Measurements from ENCODE around the gene PCNX3.

DNA sequence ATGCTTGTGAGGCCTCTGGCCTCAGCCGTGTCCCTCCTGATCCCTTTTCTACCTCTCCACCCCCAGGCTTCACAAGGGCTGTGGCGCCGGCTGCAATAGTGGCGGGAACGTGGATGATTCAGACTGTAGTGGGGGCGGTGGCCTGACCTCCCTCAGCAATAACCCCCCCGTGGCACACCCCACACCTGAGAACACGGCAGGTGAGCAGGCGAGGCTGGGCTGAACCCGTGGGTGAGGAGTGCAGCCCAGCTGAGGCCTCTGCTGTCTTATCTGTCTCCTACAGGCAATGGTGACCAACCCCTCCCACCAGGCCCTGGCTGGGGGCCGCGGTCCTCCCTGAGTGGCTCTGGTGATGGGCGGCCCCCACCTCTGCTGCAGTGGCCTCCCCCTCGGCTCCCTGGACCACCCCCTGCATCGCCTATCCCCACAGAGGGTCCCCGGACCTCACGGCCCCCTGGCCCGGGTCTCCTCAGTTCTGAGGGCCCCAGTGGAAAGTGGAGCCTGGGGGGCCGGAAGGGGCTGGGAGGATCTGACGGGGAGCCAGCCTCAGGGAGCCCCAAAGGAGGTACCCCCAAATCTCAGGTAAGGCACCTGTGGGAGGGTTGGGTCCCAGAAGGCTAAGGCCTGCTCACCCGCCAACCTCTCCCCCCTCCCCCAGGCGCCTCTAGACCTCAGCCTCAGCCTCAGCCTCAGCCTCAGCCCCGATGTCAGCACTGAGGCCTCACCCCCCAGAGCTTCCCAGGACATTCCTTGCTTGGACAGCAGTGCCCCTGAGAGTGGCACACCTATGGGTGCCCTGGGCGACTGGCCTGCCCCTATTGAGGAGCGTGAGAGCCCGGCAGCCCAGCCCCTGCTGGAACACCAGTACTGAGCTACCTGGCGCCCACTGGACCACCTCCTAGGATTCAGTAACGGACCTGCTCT lies 20.8 kb downstream of the PCNX3 start:
- no peak for TF ChIP-seq POLR2A (IDR thresholded peaks at IDR 0.05; ENCODE audit: low read length)
- no peak for TF ChIP-seq GATA1 (IDR thresholded peaks at IDR 0.05; ENCODE audit: low read depth, low read length)
